ENCODE results near the gene KRIT1. TPM values are rescaled to one million over a fixed set of nuclear protein-coding genes. Genes with fewer than 3 reads are reported as not detected.

The KRIT1 gene
- 59.2 and 60.4 TPM in 2 replicates for total RNA-seq
- 20.2 TPM for polyA plus RNA-seq (2012)

GRCh38 chr7:92245487-92246359 lies at the start of gene KRIT1, which contains the start of gene ANKIB1:
Gene KRIT1 (minus strand): TSS chr7:92245914. CDS start chr7:92242135, 3,779 bp downstream.
Gene ANKIB1 (plus strand): TSS chr7:92245974. CDS start chr7:92294979, 49,005 bp downstream.
- DNase-seq (ENCODE audit: low read depth) = peak; percentile 93

GRCh38 chr7:92295391-92295790 lies 49.7 kb upstream of the KRIT1 start:
- peak; percentile 60 for DNase-seq (ENCODE audit: low read depth)

GRCh38 chr7:92293896-92294590 lies 48.3 kb upstream of the KRIT1 start:
- no peak for DNase-seq (ENCODE audit: low read depth)

- DNase-seq (ENCODE audit: low read depth) = no peak
These were observed 47.3 kb upstream of the KRIT1 start for GRCh38 chr7:92292981-92293380.

GRCh38 chr7:92289321-92289720 lies 43.6 kb upstream of the KRIT1 start:
- no peak for DNase-seq (ENCODE audit: low read depth)

GRCh38 chr7:92282930-92283329 lies 37.2 kb upstream of the KRIT1 start:
- no peak for DNase-seq (ENCODE audit: low read depth)

- DNase-seq (ENCODE audit: low read depth) = no peak
These were observed 36.6 kb upstream of the KRIT1 start for GRCh38 chr7:92282221-92282814.

GRCh38 chr7:92281031-92281430 lies 35.3 kb upstream of the KRIT1 start:
- no peak for DNase-seq (ENCODE audit: low read depth)

- DNase-seq (ENCODE audit: low read depth) = peak; percentile 74
These were observed 33.8 kb upstream of the KRIT1 start for GRCh38 chr7:92279396-92280031.

GRCh38 chr7:92276460-92276864 lies 30.7 kb upstream of the KRIT1 start:
- no peak for DNase-seq (ENCODE audit: low read depth)

- no peak for DNase-seq (ENCODE audit: low read depth)
These were observed 29.6 kb upstream of the KRIT1 start for GRCh38 chr7:92275327-92275726.

GRCh38 chr7:92268921-92269320 lies 23.2 kb upstream of the KRIT1 start:
- DNase-seq (ENCODE audit: low read depth) = no peak

GRCh38 chr7:92266415-92267241 lies 20.9 kb upstream of the KRIT1 start:
- DNase-seq (ENCODE audit: low read depth) = no peak

GRCh38 chr7:92260248-92260781 lies 14.6 kb upstream of the KRIT1 start:
- no peak for DNase-seq (ENCODE audit: low read depth)

GRCh38 chr7:92259610-92260247 lies 14.0 kb upstream of the KRIT1 start:
- DNase-seq (ENCODE audit: low read depth) = peak; percentile 26

- no peak for DNase-seq (ENCODE audit: low read depth)
These were observed 13.3 kb upstream of the KRIT1 start for GRCh38 chr7:92259062-92259461.

- DNase-seq (ENCODE audit: low read depth) = peak; percentile 86
These were observed 9.6 kb upstream of the KRIT1 start for GRCh38 chr7:92255308-92255707.

- DNase-seq (ENCODE audit: low read depth) = peak; percentile 26
These were observed 9.1 kb upstream of the KRIT1 start for GRCh38 chr7:92254800-92255199.

- no peak for DNase-seq (ENCODE audit: low read depth)
These were observed 7.5 kb upstream of the KRIT1 start for GRCh38 chr7:92253251-92253650.

GRCh38 chr7:92251181-92251580 lies 5.5 kb upstream of the KRIT1 start:
- no peak for DNase-seq (ENCODE audit: low read depth)

Data from myocyte (in vitro differentiated cells).